Measurements from ENCODE around the gene APC.

GRCh38 chr5:112706446-112707016, 31.2 kb upstream of the APC start:
- no peak for TF ChIP-seq CTCF (IDR thresholded peaks at IDR 0.05)
- TF ChIP-seq POLR2A (IDR thresholded peaks at IDR 0.05): no peak

Data from testis (tissue), 2 donors.